BLaER1 treated with 17β-estradiol and CSF1 and Interleukin-3, amounts not matched to agents 10 nM and 100 nM (cell line): ENCODE measurements around the gene TEKT3.

Experiments
- H3K27ac ChIP-seq, 11 experiments: shearing (Covaris generic); formaldehyde crosslinking; 2 replicates each; pipeline ENCODE4 v1.8.1; 2022
- H3K27me3 ChIP-seq, 11 experiments: shearing (Covaris generic); formaldehyde crosslinking; 2 replicates each; pipeline ENCODE4 v1.8.1; 2022
- H3K36me3 ChIP-seq, 11 experiments: shearing (Covaris generic); formaldehyde crosslinking; 2 replicates each; pipeline ENCODE4 v1.8.1; 2022
- H3K4me1 ChIP-seq, 10 experiments: shearing (Covaris generic); formaldehyde crosslinking; 2 replicates each; pipeline ENCODE4 v1.8.1; 2022
- H3K4me2 ChIP-seq, 11 experiments: shearing (Covaris generic); formaldehyde crosslinking; 2 replicates each; pipeline ENCODE4 v1.8.1; 2022
- H3K4me3 ChIP-seq, 10 experiments: shearing (Covaris generic); formaldehyde crosslinking; 2 replicates each; pipeline ENCODE4 v1.8.1; 2022
- H3K9ac ChIP-seq, 11 experiments: shearing (Covaris generic); formaldehyde crosslinking; 2 replicates each; pipeline ENCODE4 v1.8.1; 2022
- H3K9me3 ChIP-seq, 11 experiments: shearing (Covaris generic); formaldehyde crosslinking; replicated peaks in 1 of 11; 2 replicates each; pipeline ENCODE4 v1.8.1; 2022
- H4K20me1 ChIP-seq, 11 experiments: shearing (Covaris generic); formaldehyde crosslinking; 2 replicates each; pipeline ENCODE4 v1.8.1; 2022
- Cebpa-rat ChIP-seq, 11 experiments: shearing (Covaris generic); IDR thresholded peaks; 2 replicates each; pipeline ENCODE4 v1.8.1; 2022

TEKT3 gene

DNA sequence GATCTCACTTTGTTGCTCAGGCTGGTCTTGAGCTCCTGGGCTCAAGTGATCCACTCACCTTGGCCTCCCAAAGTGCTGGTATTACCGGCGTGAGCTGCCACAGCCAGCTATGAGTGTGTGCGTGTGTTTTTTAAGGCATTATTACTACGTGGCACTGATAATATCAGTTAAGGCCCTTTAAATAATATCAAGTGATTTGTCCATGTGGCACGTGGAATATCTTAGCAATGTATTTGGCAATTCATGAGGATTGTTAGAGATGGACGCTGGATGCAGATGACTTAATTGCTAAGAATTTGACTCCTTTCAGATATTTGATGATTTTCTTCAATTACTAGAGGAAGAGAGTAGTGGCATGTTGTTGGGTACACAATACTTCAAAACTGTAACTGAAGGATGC, 50.8 kb downstream of the TEKT3 start:
- Histone ChIP-seq H3K36me3 (no peaks in the 10 kb centered on the region), H3K4me3 (no peak overlapping the region), H3K9me3 (no peaks in the 10 kb centered on the region), H4K20me1 (no peaks in the 10 kb centered on the region), H3K4me1 (peaks cover 0 to 4% (median 0%) of the 10 kb centered on the region in 10 experiments; a peak in 1 of 20 replicates), H3K27me3 (no peaks in the 10 kb centered on the region), H3K9ac (no peak overlapping the region), H3K4me2 (no peak overlapping the region), H3K27ac (no peak overlapping the region)
- TF ChIP-seq Cebpa-rat (IDR thresholded peaks at IDR 0.05) = no peak

DNA sequence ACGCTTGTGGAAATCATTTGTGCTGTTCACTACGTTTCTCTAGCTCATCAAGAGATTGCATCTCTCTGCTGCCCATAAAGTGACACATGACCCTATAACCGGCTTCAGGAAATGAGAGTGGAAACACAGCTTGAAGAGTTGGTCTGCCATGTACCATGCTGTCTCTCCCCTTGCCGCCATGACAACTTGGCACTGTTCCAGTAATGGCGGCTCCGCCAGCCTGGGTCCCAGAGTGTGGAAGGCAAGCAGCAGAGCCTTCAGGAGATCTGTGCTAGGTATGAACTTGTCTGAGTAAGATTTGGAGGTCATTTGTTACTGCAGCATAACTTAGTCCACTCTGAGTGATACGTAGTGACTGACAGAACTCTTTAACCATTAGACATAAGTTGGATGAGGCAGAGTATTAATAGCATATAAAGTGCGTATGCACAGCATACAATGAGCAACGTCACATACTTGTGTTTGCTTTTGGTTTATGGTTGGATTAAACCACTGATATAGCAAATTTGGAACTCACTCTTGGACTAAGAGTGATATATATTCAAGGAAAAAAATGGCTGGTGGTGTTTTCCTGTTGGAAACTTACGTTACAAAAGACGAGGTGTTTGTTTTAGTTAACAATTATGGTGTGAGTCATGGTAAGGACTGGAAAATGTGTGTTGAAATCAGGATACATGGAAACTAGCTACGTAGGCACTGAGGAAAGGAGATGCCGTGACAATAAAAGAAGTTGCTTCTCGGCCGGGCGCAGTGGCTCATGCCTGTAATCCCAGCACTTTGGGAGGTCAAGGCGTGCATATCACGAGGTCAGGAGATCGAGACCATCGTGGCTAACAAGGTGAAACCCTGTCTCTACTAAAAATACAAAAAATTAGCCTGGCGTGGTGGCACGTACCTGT, 51.9 kb downstream of the TEKT3 start:
- no peaks in the 10 kb centered on the region for H4K20me1 ChIP-seq
- H3K27ac ChIP-seq = no peak overlapping the region
- no peak for TF ChIP-seq Cebpa-rat (IDR thresholded peaks at IDR 0.05)
- no peak overlapping the region for H3K4me3 ChIP-seq
- H3K27me3 ChIP-seq = no peaks in the 10 kb centered on the region
- no peak overlapping the region for H3K4me2 ChIP-seq
- H3K4me1 ChIP-seq = peaks cover 0 to 4% (median 0%) of the 10 kb centered on the region in 10 experiments; a peak in 1 of 20 replicates
- H3K9ac ChIP-seq = no peak overlapping the region
- H3K9me3 ChIP-seq = no peaks in the 10 kb centered on the region
- H3K36me3 ChIP-seq = no peaks in the 10 kb centered on the region

GRCh38 chr17:15288859-15289258, 52.5 kb downstream of the TEKT3 start:
- Histone ChIP-seq H3K4me2 (no peak overlapping the region), H3K4me1 (peaks cover 0 to 4% (median 0%) of the 10 kb centered on the region in 10 experiments; a peak in 1 of 20 replicates), H3K27me3 (no peaks in the 10 kb centered on the region), H4K20me1 (no peaks in the 10 kb centered on the region), H3K4me3 (no peak overlapping the region), H3K9ac (no peak overlapping the region), H3K36me3 (no peaks in the 10 kb centered on the region), H3K27ac (no peak overlapping the region), H3K9me3 (no peaks in the 10 kb centered on the region)
- TF ChIP-seq Cebpa-rat (IDR thresholded peaks at IDR 0.05) = no peak

- Histone ChIP-seq H3K9ac (no peak overlapping the region), H3K4me3 (no peak overlapping the region), H3K9me3 (peaks cover 0 to 2% (median 0%) of the 10 kb centered on the region in 11 experiments; a peak in 2 of 22 replicates), H3K27me3 (no peaks in the 10 kb centered on the region), H3K4me2 (peak overlapping the region in 2 of 11 experiments; percentile 13 to 17; a peak in 1 of 22 replicates), H3K27ac (no peak overlapping the region), H4K20me1 (no peaks in the 10 kb centered on the region), H3K4me1 (peaks cover 0 to 4% (median 0%) of the 10 kb centered on the region in 10 experiments; a peak in 1 of 20 replicates), H3K36me3 (no peaks in the 10 kb centered on the region)
- no peak for TF ChIP-seq Cebpa-rat (IDR thresholded peaks at IDR 0.05)
Observed at GRCh38 chr17:15287538-15288267, 53.7 kb downstream of the TEKT3 start.

GRCh38 chr17:15285466-15285865, 55.9 kb downstream of the TEKT3 start:
- H3K9me3 ChIP-seq = peaks cover 0 to 8% (median 0%) of the 10 kb centered on the region in 11 experiments; a peak in 5 of 22 replicates
- H3K9ac ChIP-seq = no peak overlapping the region
- TF ChIP-seq Cebpa-rat (IDR thresholded peaks at IDR 0.05) = no peak
- no peaks in the 10 kb centered on the region for H3K36me3 ChIP-seq
- no peak overlapping the region for H3K4me3 ChIP-seq
- peaks cover 0 to 4% (median 0%) of the 10 kb centered on the region in 10 experiments; a peak in 1 of 20 replicates for H3K4me1 ChIP-seq
- no peak overlapping the region for H3K27ac ChIP-seq
- no peaks in the 10 kb centered on the region for H3K27me3 ChIP-seq
- H4K20me1 ChIP-seq = no peaks in the 10 kb centered on the region
- H3K4me2 ChIP-seq = no peak overlapping the region

- no peaks in the 10 kb centered on the region for H3K27me3 ChIP-seq
- H3K9ac ChIP-seq = no peak overlapping the region
- no peaks in the 10 kb centered on the region for H3K36me3 ChIP-seq
- H3K9me3 ChIP-seq = peaks cover 0 to 8% (median 0%) of the 10 kb centered on the region in 11 experiments; a peak in 5 of 22 replicates
- H3K4me1 ChIP-seq = peaks cover 0 to 4% (median 0%) of the 10 kb centered on the region in 10 experiments; a peak in 1 of 20 replicates
- no peak overlapping the region for H3K4me2 ChIP-seq
- no peaks in the 10 kb centered on the region for H4K20me1 ChIP-seq
- no peak overlapping the region for H3K4me3 ChIP-seq
- no peak for TF ChIP-seq Cebpa-rat (IDR thresholded peaks at IDR 0.05)
- no peak overlapping the region for H3K27ac ChIP-seq
Observed at GRCh38 chr17:15284537-15284936, 56.9 kb downstream of the TEKT3 start.

DNA sequence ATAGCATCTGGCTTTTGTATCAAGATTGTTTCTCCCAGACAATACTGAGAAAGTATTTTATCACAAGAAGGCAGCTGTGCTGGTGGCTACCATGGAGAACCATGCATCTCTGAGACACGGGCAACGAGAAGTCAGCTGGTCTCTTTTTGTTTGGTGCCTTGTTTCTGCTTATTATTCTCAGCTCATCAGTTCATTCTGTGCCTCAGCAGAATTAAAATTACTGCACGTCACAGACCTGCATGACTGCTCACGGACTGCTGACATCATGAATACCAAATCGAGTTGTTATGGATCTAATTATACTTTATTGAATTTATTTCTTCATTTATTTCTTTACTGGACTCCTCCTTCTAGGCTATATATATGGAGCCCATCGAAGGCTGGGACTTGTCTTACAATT, 57.3 kb downstream of the TEKT3 start:
- TF ChIP-seq Cebpa-rat (IDR thresholded peaks at IDR 0.05) = no peak
- no peak overlapping the region for H3K4me2 ChIP-seq
- H3K4me1 ChIP-seq = peaks cover 0 to 4% (median 0%) of the 10 kb centered on the region in 10 experiments; a peak in 1 of 20 replicates
- no peak overlapping the region for H3K9ac ChIP-seq
- no peaks in the 10 kb centered on the region for H3K27me3 ChIP-seq
- no peaks in the 10 kb centered on the region for H3K36me3 ChIP-seq
- H3K27ac ChIP-seq = no peak overlapping the region
- no peak overlapping the region for H3K4me3 ChIP-seq
- H4K20me1 ChIP-seq = no peaks in the 10 kb centered on the region
- H3K9me3 ChIP-seq = peaks cover 0 to 13% (median 0%) of the 10 kb centered on the region in 11 experiments; a peak in 6 of 22 replicates

GRCh38 chr17:15281909-15282308, 59.5 kb downstream of the TEKT3 start:
- no peak overlapping the region for H3K4me3 ChIP-seq
- H3K4me2 ChIP-seq = no peak overlapping the region
- no peaks in the 10 kb centered on the region for H4K20me1 ChIP-seq
- no peak for TF ChIP-seq Cebpa-rat (IDR thresholded peaks at IDR 0.05)
- H3K9ac ChIP-seq = no peak overlapping the region
- H3K9me3 ChIP-seq = peaks cover 0 to 15% (median 0%) of the 10 kb centered on the region in 11 experiments; a peak in 6 of 22 replicates
- H3K27me3 ChIP-seq = no peaks in the 10 kb centered on the region
- H3K4me1 ChIP-seq = no peaks in the 10 kb centered on the region
- no peaks in the 10 kb centered on the region for H3K36me3 ChIP-seq
- H3K27ac ChIP-seq = no peak overlapping the region

DNA sequence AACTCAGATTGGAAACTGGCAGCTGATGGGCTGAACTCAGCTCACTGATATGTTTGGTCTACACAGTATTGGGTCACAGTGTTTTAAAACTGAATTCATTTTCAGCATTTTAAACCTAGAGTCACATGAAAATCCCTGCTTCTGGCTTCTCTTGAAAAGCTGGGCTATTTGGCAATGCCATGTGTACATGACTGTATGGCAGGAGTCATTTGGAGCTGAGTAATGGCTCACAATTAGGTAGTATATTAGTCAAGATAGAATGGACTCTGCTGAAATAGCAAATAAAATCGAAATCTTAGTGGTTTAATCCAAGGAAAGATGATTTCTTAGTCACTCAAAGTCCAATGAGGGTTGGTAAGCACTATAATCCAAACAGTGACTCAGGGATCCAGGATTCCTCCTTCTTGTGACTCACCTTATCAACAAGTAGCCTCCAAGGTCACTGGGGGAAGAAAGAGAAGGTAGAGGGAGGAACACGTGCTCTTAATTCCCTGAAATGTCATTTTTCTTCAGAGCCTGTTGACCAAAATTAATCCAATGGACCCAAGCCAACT, 62.4 kb downstream of the TEKT3 start:
- Histone ChIP-seq H3K36me3 (no peaks in the 10 kb centered on the region), H3K4me1 (no peaks in the 10 kb centered on the region), H4K20me1 (no peaks in the 10 kb centered on the region), H3K9me3 (peaks cover 0 to 17% (median 4%) of the 10 kb centered on the region in 11 experiments; a peak in 9 of 22 replicates), H3K4me2 (no peak overlapping the region), H3K9ac (no peak overlapping the region), H3K4me3 (no peak overlapping the region), H3K27ac (no peak overlapping the region), H3K27me3 (no peaks in the 10 kb centered on the region)
- TF ChIP-seq Cebpa-rat (IDR thresholded peaks at IDR 0.05) = no peak
